IMR-90 (cell line): Measurements from ENCODE around the gene ROGDI.

ENCODE experiments used
- CEBPB ChIP-seq: IDR thresholded peaks from 2 replicates; pipeline ENCODE4 v1.6.1; 2012; ENCODE audit warnings: low read depth, low read length, improper control_type of control experiment
- CTCF ChIP-seq: conservative IDR thresholded peaks from 2 replicates; pipeline ENCODE4 v1.5.1; 2012; ENCODE audit warnings: mild to moderate bottlenecking, low read depth, low read length, improper control_type of control experiment
- ELK1 ChIP-seq: fragments of 150-350 bp; IDR thresholded peaks from 2 replicates; pipeline ENCODE4 v1.6.1; 2016; ENCODE audit warnings: low read depth, mild to moderate bottlenecking, low read length, moderate library complexity, borderline replicate concordance
- FOS ChIP-seq: fragments of 150-350 bp; IDR thresholded peaks from 2 replicates; pipeline ENCODE4 v1.6.1; 2016; ENCODE audit warnings: low read depth, low read length
- MXI1 ChIP-seq: IDR thresholded peaks from 2 replicates; pipeline ENCODE4 v1.6.1; 2012; ENCODE audit warnings: low read depth, mild to moderate bottlenecking, low read length, moderate library complexity, borderline replicate concordance
- POLR2A ChIP-seq: IDR thresholded peaks from 2 replicates; pipeline ENCODE4 v1.6.1; 2012; ENCODE audit warnings: mild to moderate bottlenecking, low read depth, low read length
- RAD21 ChIP-seq: IDR thresholded peaks from 2 replicates; pipeline ENCODE4 v1.6.1; 2012; ENCODE audit warnings: low read length, improper control_type of control experiment
- RCOR1 ChIP-seq: IDR thresholded peaks from 2 replicates; pipeline ENCODE4 v1.6.1; 2012; ENCODE audit warnings: mild to moderate bottlenecking, low read length, improper control_type of control experiment; ENCODE audit not compliant: insufficient replicate concordance
- SMC3 ChIP-seq: fragments of 150-350 bp; IDR thresholded peaks from 2 replicates; pipeline ENCODE4 v1.6.1; 2016; ENCODE audit warnings: low read depth, mild to moderate bottlenecking, antibody characterized with exemption, low read length, moderate library complexity
- USF2 ChIP-seq: fragments of 150-350 bp; IDR thresholded peaks from 2 replicates; pipeline ENCODE4 v1.6.1; 2017; ENCODE audit warnings: mild to moderate bottlenecking, antibody characterized with exemption, low read length, low read depth

- TF ChIP-seq CTCF (no peak), USF2 (no peak), POLR2A (no peak), MXI1 (no peak), FOS (no peak), ELK1 (no peak), SMC3 (no peak), RCOR1 (no peak), RAD21 (no peak), CEBPB (no peak)
Observed at GRCh38 chr16:4811773-4812172, 9.3 kb upstream of the ROGDI start.
